Gastroesophageal sphincter (tissue), 4 donors: ENCODE results near the gene SLIT3. TPM values are rescaled to one million over a fixed set of nuclear protein-coding genes. Genes with fewer than 3 reads are reported as not detected.

Experiments
- ATAC-seq: fragments of 150-250 bp; one replicate; pipeline ENCODE4 v1.9.1; 2016; ENCODE audit warnings: mild to moderate bottlenecking, moderate library complexity
- H3K27ac ChIP-seq, 4 donors: fragments of 200-600 bp; sonication (generic) in 3 of 4; 1 replicate in 3 of 4; 2 replicates in 1 of 4; pipeline ENCODE4 v1.5.1; 2016 to 2019
- H3K27me3 ChIP-seq: fragments of 200-600 bp; sonication (generic); one replicate; pipeline ENCODE4 v1.5.1; 2019
- H3K36me3 ChIP-seq, 2 donors: fragments of 200-600 bp; sonication (generic); one replicate each; pipeline ENCODE4 v1.5.1; 2019; ENCODE audit warnings: control low read depth in 1 of 2
- H3K4me1 ChIP-seq, 3 donors: fragments of 200-600 bp; sonication (generic); 1 replicate in 2 of 3; 2 replicates in 1 of 3; pipeline ENCODE4 v1.5.1; 2016 to 2019; ENCODE audit warnings: control low read depth in 2 of 3
- H3K4me3 ChIP-seq, 2 donors: fragments of 200-600 bp; sonication (generic); one replicate each; pipeline ENCODE4 v1.5.1; 2019; ENCODE audit warnings: mild to moderate bottlenecking in 1 of 2, moderate library complexity in 1 of 2
- H3K9me3 ChIP-seq, 3 donors: fragments of 200-600 bp; sonication (generic); one replicate each; pipeline ENCODE4 v1.5.1; 2017 to 2019; ENCODE audit warnings: control low read depth in 2 of 3
- CTCF ChIP-seq, 4 experiments: fragments of 200-600 bp in 2 of 4; fragments of 450-650 bp in 2 of 4; sonication (generic) in 1 of 4; IDR thresholded peaks; one replicate each; pipeline ENCODE4 v1.5.1; 2017 to 2019; ENCODE audit warnings: antibody characterized with exemption in 4 of 4, mild to moderate bottlenecking in 2 of 4, moderate library complexity in 2 of 4
- EP300 ChIP-seq: sonication (generic); formaldehyde crosslinking; IDR thresholded peaks from one replicate; pipeline ENCODE4 v1.6.1; 2017; ENCODE audit warnings: antibody characterized with exemption, mild to moderate bottlenecking
- POLR2A ChIP-seq, 2 donors: fragments of 450-650 bp; IDR thresholded peaks; one replicate each; pipeline ENCODE4 v1.6.1; 2017; ENCODE audit warnings: antibody characterized with exemption in 2 of 2, mild to moderate bottlenecking in 2 of 2, moderate library complexity in 1 of 2
- POLR2AphosphoS5 ChIP-seq: sonication (generic); formaldehyde crosslinking; IDR thresholded peaks from one replicate; pipeline ENCODE4 v1.6.1; 2017; ENCODE audit warnings: antibody characterized with exemption
- WGBS, 2 donors: methylation state at CpG; one replicate each; pipeline ENCODE4 v1.1.5; 2018; ENCODE audit warnings: low coverage in 1 of 2; 5-methylcytosine and 5-hydroxymethylcytosine counted together
- total RNA-seq, 4 donors: library from RNA; depleted of rRNA; stranded (reverse); fragments of >200 nt; gene quantifications; one replicate each; pipeline ENCODE4 v1.1.0, GENCODE V29; 2016

The SLIT3 gene
- total RNA-seq, 4 donors from 2014 or later, result 29.6 to 76.3 (median 31.1) TPM

GRCh38 chr5:168865968-168866367 is 435.0 kb downstream of the SLIT3 start:
- Histone ChIP-seq H3K4me3 (no peak overlapping the region), H3K9me3 (no peaks in the 10 kb centered on the region), H3K27ac (no peak overlapping the region), H3K36me3 (no peaks in the 10 kb centered on the region), H3K4me1 (peaks cover 0 to 6% (median 0%) of the 10 kb centered on the region in 3 donors), H3K27me3 (no peaks in the 10 kb centered on the region)
- WGBS, 2 donors, result 40% methylated on average over 2 of the region's 5 CpGs; no CpG with 5 or more reads in 1 of the 2 donors
- no peak for ATAC-seq
- TF ChIP-seq POLR2AphosphoS5 (no peak), CTCF (IDR thresholded peaks at IDR 0.05) (no peak), POLR2A (IDR thresholded peaks at IDR 0.05) (no peak), EP300 (no peak)

- Histone ChIP-seq H3K27me3 (no peaks in the 10 kb centered on the region), H3K27ac (no peak overlapping the region), H3K36me3 (no peaks in the 10 kb centered on the region), H3K4me1 (no peaks in the 10 kb centered on the region), H3K4me3 (no peak overlapping the region), H3K9me3 (no peaks in the 10 kb centered on the region)
- TF ChIP-seq POLR2AphosphoS5 (no peak), POLR2A (IDR thresholded peaks at IDR 0.05) (no peak), EP300 (no peak)
- 90 to 100% methylated on average over 1 to 5 of the region's 5 CpGs for WGBS, 2 donors
- no peak for ATAC-seq
Observed at GRCh38 chr5:168863021-168863420, 437.9 kb downstream of the SLIT3 start.

GRCh38 chr5:168860503-168860902 is 440.4 kb downstream of the SLIT3 start:
- H3K36me3 ChIP-seq, result no peaks in the 10 kb centered on the region
- no peaks in the 10 kb centered on the region for H3K4me1 ChIP-seq
- no peaks in the 10 kb centered on the region for H3K27me3 ChIP-seq
- H3K4me3 ChIP-seq, result no peak overlapping the region
- no peak for ATAC-seq
- H3K9me3 ChIP-seq, result no peaks in the 10 kb centered on the region
- no peak for TF ChIP-seq CTCF (IDR thresholded peaks at IDR 0.05)
- no peak for TF ChIP-seq POLR2AphosphoS5
- no peak for TF ChIP-seq EP300
- no peak for TF ChIP-seq POLR2A (IDR thresholded peaks at IDR 0.05)
- H3K27ac ChIP-seq, result no peak overlapping the region
- WGBS, 2 donors, result 100% methylated on average over 1 of the region's 1 CpG; no CpG with 5 or more reads in 1 of the 2 donors

- WGBS, 2 donors, result 50% methylated on average over 1 of the region's 1 CpG; no CpG with 5 or more reads in 1 of the 2 donors
- ATAC-seq, result no peak
- Histone ChIP-seq H3K27ac (no peak overlapping the region), H3K4me1 (no peaks in the 10 kb centered on the region), H3K4me3 (no peak overlapping the region), H3K36me3 (no peaks in the 10 kb centered on the region), H3K27me3 (no peaks in the 10 kb centered on the region), H3K9me3 (no peaks in the 10 kb centered on the region)
- TF ChIP-seq POLR2A (IDR thresholded peaks at IDR 0.05) (no peak), EP300 (no peak), CTCF (IDR thresholded peaks at IDR 0.05) (no peak), POLR2AphosphoS5 (no peak)
Observed at GRCh38 chr5:168860081-168860480, 440.9 kb downstream of the SLIT3 start.

- WGBS, 2 donors, result 87 to 95% methylated on average over 4 of the region's 4 CpGs
- no peak for ATAC-seq
- no peaks in the 10 kb centered on the region for H3K27me3 ChIP-seq
- no peaks in the 10 kb centered on the region for H3K9me3 ChIP-seq
- H3K36me3 ChIP-seq, result no peaks in the 10 kb centered on the region
- H3K4me3 ChIP-seq, result no peak overlapping the region
- no peak overlapping the region for H3K27ac ChIP-seq
- H3K4me1 ChIP-seq, result no peaks in the 10 kb centered on the region
- no peak for TF ChIP-seq EP300
- TF ChIP-seq CTCF (IDR thresholded peaks at IDR 0.05), result no peak
- no peak for TF ChIP-seq POLR2A (IDR thresholded peaks at IDR 0.05)
- no peak for TF ChIP-seq POLR2AphosphoS5
Observed at GRCh38 chr5:168859471-168859870, 441.5 kb downstream of the SLIT3 start.
